Right lobe of liver (tissue), 6 donors: ENCODE results near the gene TAF3. TPM values are rescaled to one million over a fixed set of nuclear protein-coding genes. Genes with fewer than 3 reads are reported as not detected.
"Not testable (repeated sequence)": the region's sequence is repeated elsewhere in the genome, so short reads cannot be mapped to it uniquely, and the experiment has no call there.

Experiments used
- ATAC-seq, 4 donors: fragments of 200-7000 bp; cut with Tn5 transposase; one replicate each; pipeline ENCODE4 v1.9.1; 2020; ENCODE audit warnings: mild to moderate bottlenecking in 4 of 4, moderate library complexity in 4 of 4
- DNase-seq, 3 donors: peaks; one replicate each; pipeline ENCODE4 v3.0.0-alpha.2; 2020
- H3K27ac ChIP-seq, 3 donors: fragments of 200-600 bp; one replicate each; pipeline ENCODE4 v1.8.0; 2022
- H3K27me3 ChIP-seq, 2 donors: fragments of 200-600 bp; one replicate each; pipeline ENCODE4 v1.8.0; 2022
- H3K36me3 ChIP-seq, 4 donors: fragments of 200-600 bp; sonication (generic) in 1 of 4; one replicate each; pipeline versions ENCODE4 v1.5.1 to v1.8.0; 2017 to 2022; ENCODE audit warnings: control low read depth in 1 of 4
- H3K4me1 ChIP-seq, 4 donors: fragments of 200-600 bp; sonication (generic) in 1 of 4; one replicate each; pipeline versions ENCODE4 v1.5.1 to v1.8.0; 2017 to 2022; ENCODE audit warnings: control low read depth in 1 of 4
- H3K4me3 ChIP-seq, 3 donors: fragments of 200-600 bp; one replicate each; pipeline ENCODE4 v1.8.0; 2022
- H3K9me3 ChIP-seq, 4 donors: fragments of 200-600 bp; sonication (generic) in 1 of 4; one replicate each; pipeline versions ENCODE4 v1.5.1 to v1.8.0; 2017 to 2022; ENCODE audit warnings: control low read depth in 1 of 4
- CTCF ChIP-seq, 4 donors: fragments of 200-600 bp in 3 of 4; fragments of 450-650 bp in 1 of 4; IDR thresholded peaks; one replicate each; pipeline versions ENCODE4 v1.5.1 to v1.8.0; 2016 to 2022; ENCODE audit warnings: antibody characterized with exemption in 4 of 4, mild to moderate bottlenecking in 2 of 4
- POLR2A ChIP-seq: fragments of 450-650 bp; IDR thresholded peaks from one replicate; pipeline ENCODE4 v1.6.1; 2017; ENCODE audit warnings: antibody characterized with exemption, mild to moderate bottlenecking
- WGBS: methylation state at CpG from one replicate; pipeline ENCODE4 v1.1.6; 2018; ENCODE audit warnings: low coverage, low lambda C conversion rate; ENCODE audit not compliant: insufficient coverage; ENCODE audit errors: missing lambda C conversion rate; 5-methylcytosine and 5-hydroxymethylcytosine counted together
- intact Hi-C, 2 donors: fragments of 100-400 bp; cut with DNase I; formaldehyde crosslinking; loops; one replicate each; pipeline versions ENCODE4 v1.11.2 to v1.14.1; 2022
- total RNA-seq, 6 experiments: library from RNA; depleted of rRNA in 2 of 6; stranded (reverse); fragments of >200 nt in 2 of 6; fragmentation: NEBNext Ultra II Directional in 3 of 6; extraction: Animal tissue kit (Norgen Biotek cat#: 25700) in 3 of 6; gene quantifications; one replicate each; pipeline versions ENCODE4 v1.1.0 to v1.2.4, GENCODE V29; 2016 to 2023
- donor health status: DM: no; HTN: yes; CAD: no.
- donor health status: DM: no; HTN: no; CAD: no.
- donor health status: DM: no; HTN: no; CAD: no.
- donor health status: DM: no; HTN: yes; CAD: no.
- donor health status: DM: no; HTN: yes; CAD: no.

TAF3 gene
- total RNA-seq, 6 experiments from 2014 or later, result 1.9 to 3.5 (median 3.0) TPM

- Histone ChIP-seq H3K9me3 (no peaks in the 10 kb centered on the region), H3K4me3 (no peak overlapping the region), H3K36me3 (peaks cover 6 to 19% (median 12%) of the 10 kb centered on the region in 4 donors), H3K27ac (no peak overlapping the region), H3K27me3 (no peaks in the 10 kb centered on the region), H3K4me1 (no peaks in the 10 kb centered on the region)
- DNase-seq (no peak), ATAC-seq (no peak)
- intact Hi-C loops, result no loop called here
- WGBS, result 90% methylated on average over 5 of the region's 5 CpGs
- no peak for TF ChIP-seq POLR2A
- TF ChIP-seq CTCF (IDR thresholded peaks at IDR 0.05), result no peak
Observed at GRCh38 chr10:7811000-7811399, 7.3 kb upstream of the TAF3 start.

GRCh38 chr10:7811743-7812142, 6.6 kb upstream of the TAF3 start:
- H3K27me3 ChIP-seq, H3K27ac ChIP-seq, intact Hi-C loops, H3K9me3 ChIP-seq, H3K4me1 ChIP-seq, H3K4me3 ChIP-seq, DNase-seq: not testable (repeated sequence)
- peaks cover 6 to 16% (median 11%) of the 10 kb centered on the region in 4 donors for H3K36me3 ChIP-seq
- 7% methylated on average over 3 of the region's 7 CpGs for WGBS
- peak in 3 of 4 donors; percentile 46 to 87 (median 58) for ATAC-seq

GRCh38 chr10:7813481-7813880, 4.8 kb upstream of the TAF3 start:
- ATAC-seq (no peak), DNase-seq (no peak)
- no peaks in the 10 kb centered on the region for H3K4me1 ChIP-seq
- intact Hi-C loops, result no loop called here
- H3K9me3 ChIP-seq, result no peaks in the 10 kb centered on the region
- H3K4me3 ChIP-seq, result no peak overlapping the region
- H3K27ac ChIP-seq, result no peak overlapping the region
- WGBS, result 59% methylated on average over 3 of the region's 3 CpGs
- H3K36me3 ChIP-seq, result no peaks in the 10 kb centered on the region
- TF ChIP-seq POLR2A, result no peak
- no peak for TF ChIP-seq CTCF (IDR thresholded peaks at IDR 0.05)
- H3K27me3 ChIP-seq, result no peaks in the 10 kb centered on the region

- H3K9me3 ChIP-seq, result no peaks in the 10 kb centered on the region
- 24% methylated on average over 12 of the region's 12 CpGs for WGBS
- no peaks in the 10 kb centered on the region for H3K36me3 ChIP-seq
- ATAC-seq (no peak), DNase-seq (no peak)
- H3K27me3 ChIP-seq, result no peaks in the 10 kb centered on the region
- TF ChIP-seq CTCF (IDR thresholded peaks at IDR 0.05) (no peak), POLR2A (no peak)
- H3K4me3 ChIP-seq, result peak overlapping the region; percentile 89 to 99 (median 98)
- intact Hi-C loops, result no loop called here
- no peak overlapping the region for H3K27ac ChIP-seq
- H3K4me1 ChIP-seq, result peaks cover 0 to 8% (median 4%) of the 10 kb centered on the region in 4 donors
Observed at GRCh38 chr10:7817576-7817975, 729 bp upstream of the TAF3 start.

GRCh38 chr10:7817984-7818294, 366 bp upstream of the TAF3 start:
- no peaks in the 10 kb centered on the region for H3K9me3 ChIP-seq
- DNase-seq, result no peak
- no peak overlapping the region for H3K27ac ChIP-seq
- no peaks in the 10 kb centered on the region for H3K27me3 ChIP-seq
- TF ChIP-seq CTCF (IDR thresholded peaks at IDR 0.05), result no peak
- TF ChIP-seq POLR2A, result no peak
- peak; percentile 16 to 29 (median 22) for ATAC-seq
- peaks cover 0 to 8% (median 4%) of the 10 kb centered on the region in 4 donors for H3K4me1 ChIP-seq
- 0% methylated on average over 10 of the region's 10 CpGs for WGBS
- no peaks in the 10 kb centered on the region for H3K36me3 ChIP-seq
- peak overlapping the region; percentile 89 to 99 (median 98) for H3K4me3 ChIP-seq
- intact Hi-C loops, result no loop called here
